ENCODE measurements around the gene KIAA0513. TPM values are rescaled to one million over a fixed set of nuclear protein-coding genes. Genes with fewer than 3 reads are reported as not detected.

Gene KIAA0513
- polyA plus RNA-seq, 1 donor (not counting 4 experiments of a cell fraction or from before 2014, with no cell fraction given) = 3.3 TPM

- dilution Hi-C loops (cut with MboI; ENCODE audit: extremely low pct_ligation_motif_present, low sequenced_read_pairs) = no loop called here
- no peaks in the 10 kb centered on the region for H4K20me1 ChIP-seq (ENCODE audit: control insufficient read depth, extremely low read depth, insufficient read depth, low read length)
- no peak for DNase-seq (ENCODE audit: low read depth, low spot score)
- no peaks in the 10 kb centered on the region for H3K9me1 ChIP-seq (ENCODE audit: control insufficient read depth, extremely low read depth, insufficient read depth, low read length)
- TF ChIP-seq EZH2 (IDR thresholded peaks at IDR 0.05; ENCODE audit: low read length) (no peak), CTCF (optimal IDR thresholded peaks at IDR 0.05 in 1 of 3, IDR thresholded peaks at IDR 0.05 in 1 of 3, conservative IDR thresholded peaks at IDR 0.05 in 1 of 3; ENCODE audit: extremely low read depth in 1 of 3, insufficient read depth in 2 of 3, low read length in 3 of 3) (no peak)
- H3K27ac ChIP-seq (ENCODE audit: control insufficient read depth, insufficient read depth, low read length) = no peak overlapping the region
- no peak for FAIRE-seq
- no peaks in the 10 kb centered on the region for H3K36me3 ChIP-seq (ENCODE audit: control insufficient read depth in 2 of 2, extremely low read depth in 1 of 2, insufficient read depth in 2 of 2, low read length in 2 of 2)
- no peak overlapping the region for H3K4me3 ChIP-seq (ENCODE audit: control insufficient read depth in 2 of 3, extremely low read depth in 1 of 3, insufficient read depth in 2 of 3, low read depth in 1 of 3, low read length in 3 of 3)
- no peaks in the 10 kb centered on the region for H3K79me2 ChIP-seq (ENCODE audit: control insufficient read depth, insufficient read depth, low read length)
- H3K4me1 ChIP-seq (ENCODE audit: control insufficient read depth, extremely low read depth, insufficient read depth, low read length) = peaks cover 3% of the 10 kb centered on the region
- no peak overlapping the region for H3K9ac ChIP-seq (ENCODE audit: control insufficient read depth, extremely low read depth, insufficient read depth, low read length)
- H2AFZ ChIP-seq (ENCODE audit: control insufficient read depth, low read length) = no peak overlapping the region
- no peak overlapping the region for H3K4me2 ChIP-seq (ENCODE audit: control insufficient read depth, extremely low read depth, insufficient read depth, low read depth, low read length)
- peaks cover 25% of the 10 kb centered on the region for H3K27me3 ChIP-seq (ENCODE audit: control insufficient read depth, extremely low read depth, insufficient read depth, low read length)
- H3K9me3 ChIP-seq (ENCODE audit: control insufficient read depth, low read depth, low read length) = no peaks in the 10 kb centered on the region
Measured at GRCh38 chr16:85142129-85142513, 114.5 kb downstream of the KIAA0513 start.

- H3K4me3 ChIP-seq (ENCODE audit: control insufficient read depth in 2 of 3, extremely low read depth in 1 of 3, insufficient read depth in 2 of 3, low read depth in 1 of 3, low read length in 3 of 3) = no peak overlapping the region
- TF ChIP-seq CTCF (optimal IDR thresholded peaks at IDR 0.05 in 1 of 3, IDR thresholded peaks at IDR 0.05 in 1 of 3, conservative IDR thresholded peaks at IDR 0.05 in 1 of 3; ENCODE audit: extremely low read depth in 1 of 3, insufficient read depth in 2 of 3, low read length in 3 of 3) (no peak), EZH2 (IDR thresholded peaks at IDR 0.05; ENCODE audit: low read length) (no peak)
- no peaks in the 10 kb centered on the region for H3K79me2 ChIP-seq (ENCODE audit: control insufficient read depth, insufficient read depth, low read length)
- no peak overlapping the region for H2AFZ ChIP-seq (ENCODE audit: control insufficient read depth, low read length)
- no peak for FAIRE-seq
- peaks cover 18% of the 10 kb centered on the region for H3K27me3 ChIP-seq (ENCODE audit: control insufficient read depth, extremely low read depth, insufficient read depth, low read length)
- no peaks in the 10 kb centered on the region for H3K9me3 ChIP-seq (ENCODE audit: control insufficient read depth, low read depth, low read length)
- no peaks in the 10 kb centered on the region for H3K36me3 ChIP-seq (ENCODE audit: control insufficient read depth in 2 of 2, extremely low read depth in 1 of 2, insufficient read depth in 2 of 2, low read length in 2 of 2)
- dilution Hi-C loops (cut with MboI; ENCODE audit: extremely low pct_ligation_motif_present, low sequenced_read_pairs) = no loop called here
- H3K4me1 ChIP-seq (ENCODE audit: control insufficient read depth, extremely low read depth, insufficient read depth, low read length) = no peaks in the 10 kb centered on the region
- no peak overlapping the region for H3K27ac ChIP-seq (ENCODE audit: control insufficient read depth, insufficient read depth, low read length)
- H4K20me1 ChIP-seq (ENCODE audit: control insufficient read depth, extremely low read depth, insufficient read depth, low read length) = no peaks in the 10 kb centered on the region
- H3K9ac ChIP-seq (ENCODE audit: control insufficient read depth, extremely low read depth, insufficient read depth, low read length) = no peak overlapping the region
- no peaks in the 10 kb centered on the region for H3K9me1 ChIP-seq (ENCODE audit: control insufficient read depth, extremely low read depth, insufficient read depth, low read length)
- no peak for DNase-seq (ENCODE audit: low read depth, low spot score)
- no peak overlapping the region for H3K4me2 ChIP-seq (ENCODE audit: control insufficient read depth, extremely low read depth, insufficient read depth, low read depth, low read length)
Measured at GRCh38 chr16:85142771-85143211, 115.2 kb downstream of the KIAA0513 start.

Other genes with a start within 250 kb of the KIAA0513 start
- gene CRISPLD2, start 207.8 kb upstream of the KIAA0513 start, polyA plus RNA-seq = 1.2 to 2.0 TPM (median 1.3 TPM) in 3 replicates
- gene ZDHHC7, start 16.3 kb upstream of the KIAA0513 start, polyA plus RNA-seq = 36.1 to 58.9 TPM (median 37.8 TPM) in 3 replicates
- not detected in 3 replicates for gene CIBAR2, start 84.7 kb downstream of the KIAA0513 start, polyA plus RNA-seq